GM12891 (cell line): Measurements from ENCODE around the gene LCMT1. TPM values are rescaled to one million over a fixed set of nuclear protein-coding genes. Genes with fewer than 3 reads are reported as not detected.
"Not testable (repeated sequence)": the region's sequence is repeated elsewhere in the genome, so short reads cannot be mapped to it uniquely, and the experiment has no call there.

Experiments used
- DNase-seq: peaks from one replicate; pipeline ENCODE4 v3.0.0; 2011; ENCODE audit warnings: low spot score; ENCODE audit not compliant: insufficient read length
- FAIRE-seq: peaks from 2 replicates; lab custom pipeline; 2011; peaks lifted over from hg19 to GRCh38; lab: Jason Lieb, UNC
- PAX5 ChIP-seq: IDR thresholded peaks from 2 replicates; pipeline ENCODE4 v1.6.1; 2011; ENCODE audit warnings: low read length, moderate library complexity, mild to moderate bottlenecking; ENCODE audit not compliant: insufficient read depth, severe bottlenecking
- POLR2A ChIP-seq: IDR thresholded peaks from 2 replicates; pipeline ENCODE4 v1.6.1; 2011; ENCODE audit warnings: low read depth, low read length, control low read depth
- POLR2AphosphoS5 ChIP-seq: IDR thresholded peaks from 2 replicates; pipeline ENCODE4 v1.6.1; 2011; ENCODE audit warnings: low read depth, low read length, control low read depth
- POU2F2 ChIP-seq: IDR thresholded peaks from 2 replicates; pipeline ENCODE4 v1.6.1; 2011; ENCODE audit warnings: low read depth, mild to moderate bottlenecking, control low read depth, low read length, moderate library complexity
- SPI1 ChIP-seq: IDR thresholded peaks from 2 replicates; pipeline ENCODE4 v1.6.1; 2011; ENCODE audit warnings: low read depth, low read length, control low read depth
- TAF1 ChIP-seq: IDR thresholded peaks from 2 replicates; pipeline ENCODE4 v1.6.1; 2011; ENCODE audit warnings: low read depth, low read length, control low read depth
- polyA plus RNA-seq: library from polyadenylated mRNA; unstranded; fragments of >200 nt; gene quantifications from one replicate; pipeline ENCODE4 v1.2.1, GENCODE V29; 2012; ENCODE audit warnings: low read depth, missing spikeins, inconsistent platforms; ENCODE audit not compliant: missing spikeins

The LCMT1 gene
- polyA plus RNA-seq, result 32.3 TPM

GRCh38 chr16:25111403-25112166 is at the start of gene LCMT1:
LCMT1 (plus strand) TSS chr16:25111742; CDS start chr16:25111884, 142 bp downstream.
- DNase-seq (peak; percentile 88), FAIRE-seq (peak; percentile 87)
- TF ChIP-seq SPI1 (no peak), POU2F2 (0 out of 2 replicates have a peak, but pooled peaks have one; percentile 24)

- no peak for DNase-seq
- peak; percentile 45 for FAIRE-seq
- TF ChIP-seq PAX5, result no peak
- TF ChIP-seq POU2F2, result no peak
- no peak for TF ChIP-seq POLR2AphosphoS5
- TF ChIP-seq SPI1, result peak; percentile 69
- TF ChIP-seq POLR2A, result no peak
- TF ChIP-seq TAF1, result no peak
These were observed 48.4 kb upstream of the LCMT1 start for GRCh38 chr16:25063102-25063501.

- DNase-seq, result no peak
- TF ChIP-seq PAX5 (no peak), POU2F2 (no peak), TAF1 (no peak), POLR2AphosphoS5 (no peak), POLR2A (no peak), SPI1 (no peak)
- FAIRE-seq, result no peak
These were observed 47.7 kb upstream of the LCMT1 start for GRCh38 chr16:25063865-25064264.

- DNase-seq, FAIRE-seq: not testable (repeated sequence)
These were observed 47.3 kb upstream of the LCMT1 start for GRCh38 chr16:25064281-25064680.

GRCh38 chr16:25064937-25065336 is 46.6 kb upstream of the LCMT1 start:
- DNase-seq (no peak), FAIRE-seq (no peak)
- no peak for TF ChIP-seq PAX5

- FAIRE-seq, result peak; percentile 82
- DNase-seq, result no peak
- TF ChIP-seq TAF1 (no peak), PAX5 (no peak), SPI1 (no peak), POU2F2 (no peak), POLR2A (no peak), POLR2AphosphoS5 (no peak)
These were observed 45.6 kb upstream of the LCMT1 start for GRCh38 chr16:25065899-25066298.

- TF ChIP-seq PAX5 (no peak), POLR2A (no peak)
- FAIRE-seq, result no peak
- DNase-seq, result no peak
These were observed 45.2 kb upstream of the LCMT1 start for GRCh38 chr16:25066426-25066746.

GRCh38 chr16:25066747-25067631 is 44.6 kb upstream of the LCMT1 start:
- peak; percentile 92 for DNase-seq
- peak; percentile 84 for FAIRE-seq

GRCh38 chr16:25073854-25074253 is 37.7 kb upstream of the LCMT1 start:
- DNase-seq (no peak), FAIRE-seq (no peak)
- TF ChIP-seq POU2F2 (no peak), POLR2A (no peak), PAX5 (no peak)

More at GRCh38 chr16:25066747-25067631, 44.6 kb upstream of the LCMT1 start:
- TF ChIP-seq POU2F2 (no peak), SPI1 (no peak), POLR2A (no peak), TAF1 (no peak), PAX5 (no peak), POLR2AphosphoS5 (no peak)

GRCh38 chr16:25078386-25078978 is 33.1 kb upstream of the LCMT1 start:
- no peak for FAIRE-seq
- DNase-seq, result no peak
- no peak for TF ChIP-seq POU2F2
- TF ChIP-seq PAX5, result no peak
- no peak for TF ChIP-seq POLR2AphosphoS5
- TF ChIP-seq SPI1, result no peak
- TF ChIP-seq POLR2A, result no peak
- TF ChIP-seq TAF1, result no peak
